Prostate gland (tissue), 2 donors: ENCODE results near the gene UNC79. TPM values are rescaled to one million over a fixed set of nuclear protein-coding genes. Genes with fewer than 3 reads are reported as not detected.

ENCODE experiments used
- DNase-seq: peaks from one replicate; pipeline ENCODE4 v3.0.0-alpha.2; 2019; ENCODE audit warnings: low spot score
- H3K27ac ChIP-seq, 2 donors: fragments of 200-600 bp; sonication (generic); 2 replicates each; pipeline ENCODE4 v1.5.1; 2017 to 2019
- H3K27me3 ChIP-seq: fragments of 200-600 bp; sonication (generic); replicated peaks from 2 replicates; pipeline ENCODE4 v1.5.1; 2019; ENCODE audit not compliant: insufficient read depth
- H3K36me3 ChIP-seq, 2 donors: fragments of 200-600 bp; sonication (generic); 1 replicate in 1 of 2; 2 replicates in 1 of 2; pipeline versions ENCODE4 v1.5.1 to v1.8.1; 2017 to 2019
- H3K4me1 ChIP-seq: fragments of 200-600 bp; sonication (generic); replicated peaks from 2 replicates; pipeline ENCODE4 v1.5.1; 2019
- H3K4me3 ChIP-seq, 2 donors: fragments of 200-600 bp; sonication (generic); 2 replicates each; pipeline ENCODE4 v1.5.1; 2017 to 2019
- H3K9me3 ChIP-seq: fragments of 200-600 bp; sonication (generic); 2 replicates; pipeline ENCODE4 v1.5.1; 2017
- POLR2A ChIP-seq: fragments of 450-650 bp; IDR thresholded peaks from one replicate; pipeline ENCODE4 v1.6.1; 2016; ENCODE audit warnings: antibody characterized with exemption, mild to moderate bottlenecking
- POLR2AphosphoS5 ChIP-seq: sonication (generic); formaldehyde crosslinking; IDR thresholded peaks from one replicate; pipeline ENCODE4 v1.6.1; 2017; ENCODE audit warnings: antibody characterized with exemption
- WGBS: methylation state at CpG from one replicate; pipeline ENCODE4 v1.1.5; 2018; 5-methylcytosine and 5-hydroxymethylcytosine counted together
- intact Hi-C: fragments of 100-400 bp; cut with DNase I; formaldehyde crosslinking; loops from one replicate; pipeline ENCODE4 v1.14.2; 2022
- total RNA-seq, 2 donors: library from RNA; depleted of rRNA; stranded (reverse); fragments of >200 nt; gene quantifications; one replicate each; pipeline ENCODE4 v1.1.0, GENCODE V29; 2016
- TF ChIP-seq, protein P1 (sequence below), 4 experiments: fragments of 200-600 bp in 2 of 4; fragments of 450-650 bp in 2 of 4; sonication (generic) in 2 of 4; IDR thresholded peaks; 1 replicate in 3 of 4; 2 replicates in 1 of 4; pipeline ENCODE4 v1.5.1; 2016 to 2019; ENCODE audit warnings: antibody characterized with exemption in 4 of 4, mild to moderate bottlenecking in 2 of 4, moderate library complexity in 2 of 4

Gene UNC79
- total RNA-seq, 2 donors from 2014 or later = 0.32 to 1.0 TPM

DNA sequence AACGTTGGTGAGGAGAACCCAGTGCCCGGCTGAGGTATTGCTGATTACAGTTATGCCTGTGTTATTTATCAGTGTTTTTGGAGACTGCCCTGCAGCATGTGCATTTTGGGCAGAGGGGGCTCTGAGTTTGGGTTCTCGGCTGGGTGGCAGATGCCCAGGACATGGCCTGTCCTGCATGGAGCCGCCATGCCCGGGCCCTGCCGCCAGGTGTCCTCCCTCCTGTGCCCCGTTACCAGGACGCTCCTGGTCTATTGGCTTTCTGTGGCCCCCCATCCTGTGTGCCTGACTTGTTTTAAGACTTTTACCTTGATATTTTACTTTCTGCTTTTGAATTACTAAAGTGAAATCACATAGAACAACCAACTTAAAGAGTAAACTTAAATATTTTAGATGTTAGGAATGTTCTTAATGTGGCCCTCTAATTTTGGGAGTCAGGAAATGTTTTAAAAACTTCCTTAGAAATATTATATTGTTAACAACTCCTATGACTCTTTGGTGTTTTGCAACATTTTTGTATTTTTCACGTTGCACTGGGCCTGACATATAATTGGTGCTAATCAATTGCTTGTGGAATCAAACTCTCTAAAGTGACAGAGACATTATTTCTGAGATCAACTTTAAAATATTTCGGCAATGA lies 305.8 kb downstream of the UNC79 start:
- TF ChIP-seq POLR2AphosphoS5 (no peak), POLR2A (no peak)
- TF ChIP-seq, protein P1, sequence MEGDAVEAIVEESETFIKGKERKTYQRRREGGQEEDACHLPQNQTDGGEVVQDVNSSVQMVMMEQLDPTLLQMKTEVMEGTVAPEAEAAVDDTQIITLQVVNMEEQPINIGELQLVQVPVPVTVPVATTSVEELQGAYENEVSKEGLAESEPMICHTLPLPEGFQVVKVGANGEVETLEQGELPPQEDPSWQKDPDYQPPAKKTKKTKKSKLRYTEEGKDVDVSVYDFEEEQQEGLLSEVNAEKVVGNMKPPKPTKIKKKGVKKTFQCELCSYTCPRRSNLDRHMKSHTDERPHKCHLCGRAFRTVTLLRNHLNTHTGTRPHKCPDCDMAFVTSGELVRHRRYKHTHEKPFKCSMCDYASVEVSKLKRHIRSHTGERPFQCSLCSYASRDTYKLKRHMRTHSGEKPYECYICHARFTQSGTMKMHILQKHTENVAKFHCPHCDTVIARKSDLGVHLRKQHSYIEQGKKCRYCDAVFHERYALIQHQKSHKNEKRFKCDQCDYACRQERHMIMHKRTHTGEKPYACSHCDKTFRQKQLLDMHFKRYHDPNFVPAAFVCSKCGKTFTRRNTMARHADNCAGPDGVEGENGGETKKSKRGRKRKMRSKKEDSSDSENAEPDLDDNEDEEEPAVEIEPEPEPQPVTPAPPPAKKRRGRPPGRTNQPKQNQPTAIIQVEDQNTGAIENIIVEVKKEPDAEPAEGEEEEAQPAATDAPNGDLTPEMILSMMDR (IDR thresholded peaks at IDR 0.05) = peak in 2 of 4 experiments; percentile 21 to 39
- 85% methylated on average over 10 of the region's 10 CpGs for WGBS
- no peaks in the 10 kb centered on the region for H3K36me3 ChIP-seq
- H3K27me3 ChIP-seq = no peaks in the 10 kb centered on the region
- H3K27ac ChIP-seq = no peak overlapping the region
- intact Hi-C loops = no loop called here
- no peaks in the 10 kb centered on the region for H3K9me3 ChIP-seq
- no peak overlapping the region for H3K4me3 ChIP-seq
- no peak for DNase-seq
- no peaks in the 10 kb centered on the region for H3K4me1 ChIP-seq

GRCh38 chr14:93737634-93738033 lies 306.9 kb downstream of the UNC79 start:
- TF ChIP-seq POLR2AphosphoS5 = no peak
- no peak for TF ChIP-seq POLR2A
- TF ChIP-seq, protein P1 (IDR thresholded peaks at IDR 0.05) = no peak
- 81% methylated on average over 11 of the region's 11 CpGs for WGBS
- Histone ChIP-seq H3K9me3 (no peaks in the 10 kb centered on the region), H3K36me3 (no peaks in the 10 kb centered on the region), H3K4me1 (no peaks in the 10 kb centered on the region), H3K27ac (no peak overlapping the region), H3K27me3 (no peaks in the 10 kb centered on the region), H3K4me3 (no peak overlapping the region)
- intact Hi-C loops = no loop called here
- no peak for DNase-seq

GRCh38 chr14:93741556-93742230 lies 311.0 kb downstream of the UNC79 start:
- TF ChIP-seq POLR2AphosphoS5 = no peak
- TF ChIP-seq, protein P1 (IDR thresholded peaks at IDR 0.05) = no peak
- no peak for TF ChIP-seq POLR2A
- Histone ChIP-seq H3K27ac (no peak overlapping the region), H3K27me3 (no peaks in the 10 kb centered on the region), H3K4me3 (no peak overlapping the region), H3K36me3 (no peaks in the 10 kb centered on the region), H3K4me1 (no peaks in the 10 kb centered on the region), H3K9me3 (no peaks in the 10 kb centered on the region)
- 88% methylated on average over 12 of the region's 12 CpGs for whole genome bisulfite sequencing
- no peak for DNase-seq
- intact Hi-C loops = no loop called here

DNA sequence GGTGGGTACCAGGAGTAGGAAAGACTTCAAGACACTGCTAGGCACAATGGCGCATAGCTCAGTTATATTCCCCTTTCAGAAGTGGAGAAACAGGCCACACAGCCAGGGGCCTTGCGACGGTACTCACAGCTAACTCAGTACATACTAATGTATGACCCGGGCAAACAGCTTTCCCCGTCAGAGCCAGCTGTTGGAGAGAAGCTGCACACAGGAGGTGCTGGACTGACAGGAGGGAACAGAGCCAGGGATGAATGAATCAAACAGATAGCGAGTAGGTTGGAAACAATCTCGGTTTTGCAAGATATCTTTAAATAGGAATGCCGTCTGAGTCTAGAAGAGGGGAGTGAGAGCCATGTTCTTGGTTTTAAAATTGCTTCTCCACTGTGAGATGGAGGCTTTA lies 312.0 kb downstream of the UNC79 start:
- Histone ChIP-seq H3K4me3 (no peak overlapping the region), H3K27me3 (no peaks in the 10 kb centered on the region), H3K9me3 (no peaks in the 10 kb centered on the region), H3K27ac (no peak overlapping the region), H3K4me1 (no peaks in the 10 kb centered on the region), H3K36me3 (no peaks in the 10 kb centered on the region)
- TF ChIP-seq POLR2AphosphoS5 (no peak), POLR2A (no peak)
- TF ChIP-seq, protein P1 (IDR thresholded peaks at IDR 0.05) = no peak
- 77% methylated on average over 8 of the region's 8 CpGs for WGBS
- intact Hi-C loops = no loop called here
- no peak for DNase-seq
